ENCODE data around the gene NLRP3.
"Not testable (repeated sequence)": the region's sequence is repeated elsewhere in the genome, so short reads cannot be mapped to it uniquely, and the experiment has no call there.

GRCh38 chr1:247470942-247471429 lies 55.0 kb downstream of the NLRP3 start:
- TF ChIP-seq POLR2AphosphoS5 (IDR thresholded peaks at IDR 0.05; ENCODE audit: borderline replicate concordance, low read depth, low read length); EZH2 (IDR thresholded peaks at IDR 0.05): not testable (repeated sequence)
